AG09319 (cell line): ENCODE data around the gene CXCL9.
"Not testable (repeated sequence)": the region's sequence is repeated elsewhere in the genome, so short reads cannot be mapped to it uniquely, and the experiment has no call there.

Experiments used
- DNase-seq: peaks from one replicate; pipeline ENCODE4 v3.0.0-alpha.2; 2010; ENCODE audit warnings: low read depth; ENCODE audit errors: extremely low read depth
- CTCF ChIP-seq: IDR thresholded peaks from 2 replicates; pipeline ENCODE4 v1.5.1; 2011; ENCODE audit warnings: low read depth, mild to moderate bottlenecking, inconsistent platforms, low read length, moderate library complexity

Gene CXCL9

GRCh38 chr4:75976177-75976576, 31.1 kb downstream of the CXCL9 start:
- DNase-seq, result no peak
- TF ChIP-seq CTCF, result no peak

GRCh38 chr4:75973766-75974165, 33.5 kb downstream of the CXCL9 start:
- no peak for DNase-seq
- no peak for TF ChIP-seq CTCF

GRCh38 chr4:75968084-75968483, 39.2 kb downstream of the CXCL9 start:
- no peak for TF ChIP-seq CTCF
- DNase-seq, result no peak

- no peak for DNase-seq
- TF ChIP-seq CTCF, result no peak
Observed at GRCh38 chr4:75963558-75963957, 43.8 kb downstream of the CXCL9 start.

- DNase-seq, result not testable (repeated sequence)
Observed at GRCh38 chr4:75962072-75962471, 45.2 kb downstream of the CXCL9 start.

GRCh38 chr4:75958546-75958945, 48.8 kb downstream of the CXCL9 start:
- not testable (repeated sequence) for DNase-seq

GRCh38 chr4:75954811-75955210, 52.5 kb downstream of the CXCL9 start:
- DNase-seq, result not testable (repeated sequence)

- no peak for TF ChIP-seq CTCF
- DNase-seq, result no peak
Observed at GRCh38 chr4:75953509-75953908, 53.8 kb downstream of the CXCL9 start.
